Measurements from ENCODE around the gene TNS3. TPM values are rescaled to one million over a fixed set of nuclear protein-coding genes. Genes with fewer than 3 reads are reported as not detected.

TNS3 gene
- total and polyA plus RNA-seq, 2 donors (not counting 3 experiments of a cell fraction or from before 2014, with no cell fraction given): 10.4 to 45.1 TPM

GRCh38 chr7:47517821-47518480 is 64.0 kb downstream of the TNS3 start:
- dilution Hi-C loops (cut with MboI; ENCODE audit: extremely low pct_ligation_motif_present, low sequenced_read_pairs) (no loop called here), intact Hi-C loops (cut with micrococcal nuclease) (no loop called here)
- H3K27me3 ChIP-seq (ENCODE audit: control insufficient read depth in 2 of 2, insufficient read depth in 2 of 2, low read length in 2 of 2): no peaks in the 10 kb centered on the region
- no peak for DNase-seq (ENCODE audit: low read depth, low spot score)
- H3K9me1 ChIP-seq (replicated peaks; ENCODE audit: control insufficient read depth, extremely low read depth, insufficient read depth, low read length): no peaks in the 10 kb centered on the region
- H3K27ac ChIP-seq (ENCODE audit: insufficient read depth, low read depth, low read length): no peak overlapping the region
- H3K9ac ChIP-seq (replicated peaks; ENCODE audit: extremely low read depth, insufficient read depth, low read length): no peak overlapping the region
- ChIA-PET CTCF (no interaction called here), POLR2A (no interaction called here)
- H3K4me1 ChIP-seq (ENCODE audit: control insufficient read depth, extremely low read depth, insufficient read depth, low read length): no peaks in the 10 kb centered on the region
- no peak overlapping the region for H2AFZ ChIP-seq (ENCODE audit: low read depth, low read length)
- no peaks in the 10 kb centered on the region for H4K20me1 ChIP-seq (replicated peaks; ENCODE audit: control insufficient read depth, extremely low read depth, insufficient read depth, low read length)
- no peak overlapping the region for H3K4me3 ChIP-seq (replicated peaks in 1 of 3; ENCODE audit: insufficient read depth in 1 of 3, low read depth in 1 of 3, low read length in 3 of 3)
- H3K9me3 ChIP-seq (replicated peaks; ENCODE audit: control insufficient read depth, insufficient read depth, low read length): no peaks in the 10 kb centered on the region
- TF ChIP-seq JUN (IDR thresholded peaks at IDR 0.05; ENCODE audit: borderline replicate concordance, insufficient read depth, insufficient read length, low read depth): no peak
- no peak for TF ChIP-seq POLR2A (IDR thresholded peaks at IDR 0.05; ENCODE audit: low read depth, low read length)
- TF ChIP-seq MYC (IDR thresholded peaks at IDR 0.05; ENCODE audit: low read depth, low read length): no peak
- no peak for TF ChIP-seq MAX (IDR thresholded peaks at IDR 0.05; ENCODE audit: insufficient read depth, insufficient read length)
- TF ChIP-seq CTCF (IDR thresholded peaks at IDR 0.05; ENCODE audit: extremely low read depth in 1 of 2, insufficient read depth in 1 of 2, low read depth in 1 of 2, low read length in 2 of 2): no peak
- TF ChIP-seq GATA2 (IDR thresholded peaks at IDR 0.05; ENCODE audit: insufficient read depth, insufficient read length, low read depth, low read length): no peak
- no peak for TF ChIP-seq POLR2AphosphoS5 (IDR thresholded peaks at IDR 0.05; ENCODE audit: insufficient read depth, low read depth, low read length)
- no peak for TF ChIP-seq EZH2 (IDR thresholded peaks at IDR 0.05; ENCODE audit: borderline replicate concordance, low read depth, low read length, severe bottlenecking)
- TF ChIP-seq FOS (IDR thresholded peaks at IDR 0.05; ENCODE audit: borderline replicate concordance, insufficient read depth, low read length): no peak
- no peak for FAIRE-seq
- H3K4me2 ChIP-seq (ENCODE audit: insufficient read depth, low read length): no peak overlapping the region
- no peaks in the 10 kb centered on the region for H3K79me2 ChIP-seq (ENCODE audit: control insufficient read depth, insufficient read depth, low read length)
- no peaks in the 10 kb centered on the region for H3K36me3 ChIP-seq (ENCODE audit: control insufficient read depth in 2 of 2, extremely low read depth in 1 of 2, insufficient read depth in 2 of 2, low read length in 2 of 2)
- BruUV-seq (replicated peaks): no TSS peak

All from endothelial cell of umbilical vein (primary cell).